ENCODE data around the gene ABTB2. TPM values are rescaled to one million over a fixed set of nuclear protein-coding genes. Genes with fewer than 3 reads are reported as not detected.

Gene ABTB2
- total and polyA plus RNA-seq, 2 donors = 1.6 to 2.6 TPM

GRCh38 chr11:34270711-34271110 is 87.1 kb downstream of the ABTB2 start:
- Histone ChIP-seq H3K9me3 (ENCODE audit: control insufficient read depth in 2 of 2, insufficient read depth in 1 of 2, low read length in 1 of 2) (no peaks in the 10 kb centered on the region), H3K27ac (ENCODE audit: low read depth in 1 of 2, low read length in 1 of 2) (no peak overlapping the region), H3K4me3 (ENCODE audit: low read length in 2 of 2) (no peak overlapping the region), H3K4me1 (ENCODE audit: control insufficient read depth in 2 of 2, insufficient read depth in 2 of 2, low read length in 2 of 2) (peaks cover 6 to 27% of the 10 kb centered on the region in 2 donors), H3K27me3 (ENCODE audit: control insufficient read depth in 2 of 2, insufficient read depth in 1 of 2, low read length in 1 of 2) (no peaks in the 10 kb centered on the region), H3K36me3 (ENCODE audit: control insufficient read depth in 2 of 2, insufficient read depth in 2 of 2, low read length in 1 of 2) (no peaks in the 10 kb centered on the region)
- no peak for DNase-seq (ENCODE audit: low read depth in 6 of 9, low spot score in 9 of 9)
- WGBS = 95% methylated on average over 5 of the region's 5 CpGs

GRCh38 chr11:34269694-34270245 is 88.0 kb downstream of the ABTB2 start:
- Histone ChIP-seq H3K4me3 (ENCODE audit: low read length in 2 of 2) (no peak overlapping the region), H3K36me3 (ENCODE audit: control insufficient read depth in 2 of 2, insufficient read depth in 2 of 2, low read length in 1 of 2) (no peaks in the 10 kb centered on the region), H3K27me3 (ENCODE audit: control insufficient read depth in 2 of 2, insufficient read depth in 1 of 2, low read length in 1 of 2) (no peaks in the 10 kb centered on the region), H3K4me1 (ENCODE audit: control insufficient read depth in 2 of 2, insufficient read depth in 2 of 2, low read length in 2 of 2) (peaks cover 6 to 27% of the 10 kb centered on the region in 2 donors), H3K27ac (ENCODE audit: low read depth in 1 of 2, low read length in 1 of 2) (no peak overlapping the region), H3K9me3 (ENCODE audit: control insufficient read depth in 2 of 2, insufficient read depth in 1 of 2, low read length in 1 of 2) (no peaks in the 10 kb centered on the region)
- DNase-seq (ENCODE audit: low read depth in 6 of 9, low spot score in 9 of 9) = no peak
- WGBS = 95% methylated on average over 7 of the region's 7 CpGs

DNA sequence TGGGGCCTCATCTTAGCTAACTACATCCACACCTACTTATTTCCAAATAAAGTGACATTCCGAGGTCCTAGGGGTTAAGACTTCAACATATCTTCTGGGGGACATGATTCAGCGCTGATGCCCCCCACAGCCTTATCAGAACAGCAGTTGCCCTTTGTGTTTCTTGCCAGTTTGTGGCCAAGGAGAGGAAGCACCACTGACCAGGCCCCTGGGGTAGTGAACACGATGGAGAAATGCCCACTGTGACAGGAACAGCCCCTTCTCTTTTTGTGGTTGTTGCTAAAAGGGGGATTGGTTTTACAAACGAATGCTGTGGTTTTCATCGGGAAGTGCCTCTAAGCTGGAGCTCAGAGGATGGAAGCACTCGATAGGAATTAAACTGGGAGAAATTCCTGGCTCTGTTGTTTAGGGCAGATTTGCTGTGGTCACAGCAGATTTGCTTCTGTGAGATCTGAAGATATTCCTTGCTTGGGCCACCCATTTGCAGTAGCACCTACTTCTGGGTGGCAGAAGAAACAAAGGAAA is 88.8 kb downstream of the ABTB2 start:
- Histone ChIP-seq H3K36me3 (ENCODE audit: control insufficient read depth in 2 of 2, insufficient read depth in 2 of 2, low read length in 1 of 2) (no peaks in the 10 kb centered on the region), H3K4me1 (ENCODE audit: control insufficient read depth in 2 of 2, insufficient read depth in 2 of 2, low read length in 2 of 2) (peaks cover 6 to 26% of the 10 kb centered on the region in 2 donors), H3K27me3 (ENCODE audit: control insufficient read depth in 2 of 2, insufficient read depth in 1 of 2, low read length in 1 of 2) (no peaks in the 10 kb centered on the region), H3K9me3 (ENCODE audit: control insufficient read depth in 2 of 2, insufficient read depth in 1 of 2, low read length in 1 of 2) (no peaks in the 10 kb centered on the region), H3K4me3 (ENCODE audit: low read length in 2 of 2) (no peak overlapping the region), H3K27ac (ENCODE audit: low read depth in 1 of 2, low read length in 1 of 2) (no peak overlapping the region)
- DNase-seq (ENCODE audit: low read depth in 6 of 9, low spot score in 9 of 9) = no peak
- WGBS = 14% methylated on average over 6 of the region's 6 CpGs

- 58% methylated on average over 3 of the region's 3 CpGs for WGBS
- no peak overlapping the region for H3K27ac ChIP-seq (ENCODE audit: low read depth in 1 of 2, low read length in 1 of 2)
- H3K36me3 ChIP-seq (ENCODE audit: control insufficient read depth in 2 of 2, insufficient read depth in 2 of 2, low read length in 1 of 2) = no peaks in the 10 kb centered on the region
- H3K4me3 ChIP-seq (ENCODE audit: low read length in 2 of 2) = no peak overlapping the region
- no peaks in the 10 kb centered on the region for H3K9me3 ChIP-seq (ENCODE audit: control insufficient read depth in 2 of 2, insufficient read depth in 1 of 2, low read length in 1 of 2)
- no peaks in the 10 kb centered on the region for H3K27me3 ChIP-seq (ENCODE audit: control insufficient read depth in 2 of 2, insufficient read depth in 1 of 2, low read length in 1 of 2)
- no peak for DNase-seq (ENCODE audit: low read depth in 6 of 9, low spot score in 9 of 9)
- peaks cover 6 to 31% of the 10 kb centered on the region in 2 donors for H3K4me1 ChIP-seq (ENCODE audit: control insufficient read depth in 2 of 2, insufficient read depth in 2 of 2, low read length in 2 of 2)
These were observed 90.4 kb downstream of the ABTB2 start for GRCh38 chr11:34267417-34267816.

DNA sequence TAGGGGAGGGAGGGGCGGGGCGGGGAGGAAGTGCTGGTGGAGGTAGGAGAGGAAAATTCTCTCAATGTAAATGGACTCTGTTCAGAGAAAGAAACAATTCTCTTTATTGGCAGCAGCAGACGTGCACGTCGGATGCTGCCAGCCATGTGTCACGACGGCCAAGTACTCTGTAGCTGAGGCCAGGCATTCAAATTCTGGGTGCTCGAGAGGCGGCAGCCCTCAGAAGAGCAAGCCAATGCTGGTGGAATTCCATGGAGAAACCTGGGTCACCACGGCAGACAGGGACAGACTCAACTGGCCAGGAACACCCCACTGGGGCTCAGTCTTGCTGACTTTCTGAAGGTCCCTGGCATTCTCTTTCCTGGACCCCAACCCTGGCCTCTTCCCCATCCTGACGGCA is 90.8 kb downstream of the ABTB2 start:
- 65% methylated on average over 11 of the region's 11 CpGs for WGBS
- no peaks in the 10 kb centered on the region for H3K36me3 ChIP-seq (ENCODE audit: control insufficient read depth in 2 of 2, insufficient read depth in 2 of 2, low read length in 1 of 2)
- no peak for DNase-seq (ENCODE audit: low read depth in 6 of 9, low spot score in 9 of 9)
- no peaks in the 10 kb centered on the region for H3K9me3 ChIP-seq (ENCODE audit: control insufficient read depth in 2 of 2, insufficient read depth in 1 of 2, low read length in 1 of 2)
- peaks cover 6 to 31% of the 10 kb centered on the region in 2 donors for H3K4me1 ChIP-seq (ENCODE audit: control insufficient read depth in 2 of 2, insufficient read depth in 2 of 2, low read length in 2 of 2)
- no peak overlapping the region for H3K4me3 ChIP-seq (ENCODE audit: low read length in 2 of 2)
- H3K27ac ChIP-seq (ENCODE audit: low read depth in 1 of 2, low read length in 1 of 2) = no peak overlapping the region
- no peaks in the 10 kb centered on the region for H3K27me3 ChIP-seq (ENCODE audit: control insufficient read depth in 2 of 2, insufficient read depth in 1 of 2, low read length in 1 of 2)

- DNase-seq (ENCODE audit: low read depth in 6 of 9, low spot score in 9 of 9) = peak in 2 of 9 donors; percentile 28 to 52
- H3K27ac ChIP-seq (ENCODE audit: low read depth in 1 of 2, low read length in 1 of 2) = peak overlapping the region in 1 of 2 donors; percentile 10
- no peaks in the 10 kb centered on the region for H3K36me3 ChIP-seq (ENCODE audit: control insufficient read depth in 2 of 2, insufficient read depth in 2 of 2, low read length in 1 of 2)
- 41% methylated on average over 11 of the region's 11 CpGs for WGBS
- no peak overlapping the region for H3K4me3 ChIP-seq (ENCODE audit: low read length in 2 of 2)
- H3K9me3 ChIP-seq (ENCODE audit: control insufficient read depth in 2 of 2, insufficient read depth in 1 of 2, low read length in 1 of 2) = no peaks in the 10 kb centered on the region
- H3K27me3 ChIP-seq (ENCODE audit: control insufficient read depth in 2 of 2, insufficient read depth in 1 of 2, low read length in 1 of 2) = no peaks in the 10 kb centered on the region
- H3K4me1 ChIP-seq (ENCODE audit: control insufficient read depth in 2 of 2, insufficient read depth in 2 of 2, low read length in 2 of 2) = peaks cover 6 to 31% of the 10 kb centered on the region in 2 donors
These were observed 91.5 kb downstream of the ABTB2 start for GRCh38 chr11:34266090-34266912.

DNA sequence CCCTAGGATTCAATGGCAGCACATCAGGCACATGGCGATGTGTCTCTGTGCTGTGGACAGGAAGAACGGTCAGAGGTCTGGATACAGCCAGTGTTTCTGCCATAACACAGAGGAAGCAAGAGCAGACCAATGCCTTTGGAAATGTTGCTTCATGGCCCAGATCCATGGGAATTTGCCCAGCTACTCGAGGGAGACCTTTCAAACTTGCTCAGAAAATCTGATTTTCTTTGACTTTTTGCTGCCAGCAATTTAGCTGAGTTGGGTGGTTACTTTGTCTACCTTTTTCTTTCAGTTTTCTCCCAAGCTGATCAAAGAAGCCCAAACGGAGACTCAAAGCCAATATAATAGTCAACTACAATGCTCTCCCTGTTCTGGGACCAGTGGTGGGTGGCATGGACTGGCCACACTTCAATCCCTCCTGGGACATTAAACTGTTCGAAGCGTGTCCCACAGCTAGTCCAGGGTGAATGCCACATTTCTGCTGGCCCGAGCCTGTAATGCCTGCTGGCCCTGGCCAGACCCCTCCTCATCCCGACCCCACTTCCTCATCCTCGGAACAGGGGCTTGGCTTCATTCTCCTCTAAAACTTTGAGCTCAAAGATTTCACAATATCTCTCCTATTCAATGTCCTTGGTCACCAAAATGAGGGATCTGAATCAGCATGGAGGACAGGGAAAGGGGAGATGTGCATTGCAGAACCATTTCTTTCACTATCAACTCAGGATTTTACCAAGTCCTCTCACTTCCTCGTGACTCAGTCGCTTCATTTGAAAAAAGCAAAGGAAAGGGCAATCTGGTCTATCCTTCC is 93.3 kb downstream of the ABTB2 start:
- peaks cover 6 to 31% of the 10 kb centered on the region in 2 donors for H3K4me1 ChIP-seq (ENCODE audit: control insufficient read depth in 2 of 2, insufficient read depth in 2 of 2, low read length in 2 of 2)
- H3K27ac ChIP-seq (ENCODE audit: low read depth in 1 of 2, low read length in 1 of 2) = no peak overlapping the region
- H3K27me3 ChIP-seq (ENCODE audit: control insufficient read depth in 2 of 2, insufficient read depth in 1 of 2, low read length in 1 of 2) = no peaks in the 10 kb centered on the region
- H3K4me3 ChIP-seq (ENCODE audit: low read length in 2 of 2) = no peak overlapping the region
- no peaks in the 10 kb centered on the region for H3K36me3 ChIP-seq (ENCODE audit: control insufficient read depth in 2 of 2, insufficient read depth in 2 of 2, low read length in 1 of 2)
- no peak for DNase-seq (ENCODE audit: low read depth in 6 of 9, low spot score in 9 of 9)
- H3K9me3 ChIP-seq (ENCODE audit: control insufficient read depth in 2 of 2, insufficient read depth in 1 of 2, low read length in 1 of 2) = no peaks in the 10 kb centered on the region
- 97% methylated on average over 11 of the region's 11 CpGs for WGBS

DNA sequence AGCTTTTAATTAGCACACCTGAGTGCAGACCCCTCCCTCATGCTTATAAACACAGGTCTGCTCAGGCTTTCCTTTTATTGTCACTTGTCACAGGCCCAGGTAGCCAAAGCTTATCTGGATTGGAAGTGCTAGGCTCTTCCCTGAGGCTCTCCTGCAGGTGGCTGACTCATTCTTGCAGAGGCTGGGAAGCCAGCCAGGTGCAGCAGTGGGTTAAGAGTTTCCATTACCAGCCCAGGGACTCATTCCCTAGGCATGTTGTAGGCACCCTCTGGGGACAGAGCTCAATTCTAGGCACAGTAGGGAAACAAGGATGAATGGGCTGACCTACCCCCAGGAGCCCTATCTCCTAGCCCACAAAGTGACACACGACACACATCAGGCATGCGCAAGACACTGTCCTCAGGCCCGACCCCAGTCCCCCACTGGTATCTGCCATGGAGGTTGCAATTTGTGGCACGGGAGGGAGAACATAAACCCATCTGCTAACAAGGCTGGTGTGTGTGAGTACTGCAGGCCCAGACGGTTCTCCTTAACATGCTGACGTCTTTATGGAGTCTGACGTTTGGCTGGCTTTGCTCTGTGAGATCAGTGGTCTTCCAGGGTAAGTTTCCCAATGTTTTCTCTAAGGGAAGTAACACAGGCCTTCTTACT is 94.2 kb downstream of the ABTB2 start:
- DNase-seq (ENCODE audit: low read depth in 6 of 9, low spot score in 9 of 9) = no peak
- Histone ChIP-seq H3K27me3 (ENCODE audit: control insufficient read depth in 2 of 2, insufficient read depth in 1 of 2, low read length in 1 of 2) (no peaks in the 10 kb centered on the region), H3K27ac (ENCODE audit: low read depth in 1 of 2, low read length in 1 of 2) (no peak overlapping the region), H3K4me3 (ENCODE audit: low read length in 2 of 2) (no peak overlapping the region), H3K4me1 (ENCODE audit: control insufficient read depth in 2 of 2, insufficient read depth in 2 of 2, low read length in 2 of 2) (peaks cover 6 to 26% of the 10 kb centered on the region in 2 donors), H3K36me3 (ENCODE audit: control insufficient read depth in 2 of 2, insufficient read depth in 2 of 2, low read length in 1 of 2) (no peaks in the 10 kb centered on the region), H3K9me3 (ENCODE audit: control insufficient read depth in 2 of 2, insufficient read depth in 1 of 2, low read length in 1 of 2) (no peaks in the 10 kb centered on the region)
- WGBS = 96% methylated on average over 7 of the region's 7 CpGs
